WTC11 (cell line): ENCODE measurements around the gene COX6B2. TPM values are rescaled to one million over a fixed set of nuclear protein-coding genes. Genes with fewer than 3 reads are reported as not detected.

Experiments used
- ATAC-seq: fragments of 200-7000 bp; cut with Tn5 transposase; 2 replicates; pipeline ENCODE4 v1.10.0; 2021; ENCODE audit warnings: mild to moderate bottlenecking, moderate library complexity
- CTCF ChIA-PET: fragments of 300-600 bp; sonication (Branson Sonifier 250); formaldehyde crosslinking; loops from one replicate; lab custom pipeline; 2021; ENCODE audit warnings: antibody characterized with exemption; lab: Charles Lee
- POLR2A ChIA-PET: fragments of 350-600 bp; sonication (Branson Sonifier 250); formaldehyde crosslinking; loops from one replicate; lab custom pipeline; 2021; ENCODE audit warnings: antibody characterized with exemption; lab: Charles Lee
- DNase-seq: peaks from one replicate; pipeline ENCODE4 v3.0.0; 2021; ENCODE audit warnings: low spot score
- H3K27ac Mint-ChIP-seq: 2 replicates; pipeline ENCODE4 v1.8.0; 2021; ENCODE audit warnings: mixed read lengths
- H3K27me3 Mint-ChIP-seq: 2 replicates; pipeline ENCODE4 v1.8.0; 2021; ENCODE audit warnings: low read depth, mild to moderate bottlenecking, moderate library complexity, mixed read lengths
- H3K36me3 Mint-ChIP-seq: 2 replicates; pipeline ENCODE4 v1.8.0; 2021; ENCODE audit warnings: mixed read lengths
- H3K4me1 Mint-ChIP-seq: 2 replicates; pipeline ENCODE4 v1.8.0; 2022; ENCODE audit warnings: mixed read lengths
- H3K4me3 Mint-ChIP-seq: 2 replicates; pipeline ENCODE4 v1.8.0; 2021; ENCODE audit warnings: mild to moderate bottlenecking, moderate library complexity, mixed read lengths
- H3K9me3 Mint-ChIP-seq: 2 replicates; pipeline ENCODE4 v1.8.0; 2021; ENCODE audit warnings: mixed read lengths
- ELF4 ChIP-seq: sonication (generic); formaldehyde crosslinking; IDR thresholded peaks from 2 replicates; pipeline ENCODE4 v1.8.1; 2022; ENCODE audit warnings: low read depth, mild to moderate bottlenecking, moderate library complexity, missing genetic modification reagents
- EMX1 ChIP-seq: fragments of 250-450 bp; sonication (Bioruptor Pico); IDR thresholded peaks from 2 replicates; pipeline ENCODE4 v1.8.0; 2021; ENCODE audit warnings: mild to moderate bottlenecking
- FOXJ3 ChIP-seq: sonication (generic); formaldehyde crosslinking; IDR thresholded peaks from 2 replicates; pipeline ENCODE4 v1.9.0; 2021; ENCODE audit warnings: missing genetic modification reagents, mild to moderate bottlenecking, borderline replicate concordance
- FOXP1 ChIP-seq: sonication (generic); formaldehyde crosslinking; IDR thresholded peaks from 2 replicates; pipeline ENCODE4 v1.8.0; 2022; ENCODE audit warnings: missing genetic modification reagents, mild to moderate bottlenecking, moderate library complexity, borderline replicate concordance
- GTF2I ChIP-seq: fragments of 250-450 bp; sonication (Bioruptor Pico); conservative IDR thresholded peaks from 2 replicates; pipeline ENCODE4 v1.4.0; 2021; ENCODE audit warnings: mild to moderate bottlenecking
- JAZF1 ChIP-seq: fragments of 250-450 bp; sonication (Bioruptor Pico); IDR thresholded peaks from 2 replicates; pipeline ENCODE4 v1.9.0; 2021; ENCODE audit warnings: moderate library complexity, mild to moderate bottlenecking, inconsistent platforms
- JUN ChIP-seq: sonication (generic); formaldehyde crosslinking; IDR thresholded peaks from 2 replicates; pipeline ENCODE4 v1.8.0; 2023; ENCODE audit warnings: mild to moderate bottlenecking, missing genetic modification reagents
- MYBL2 ChIP-seq: sonication (generic); formaldehyde crosslinking; IDR thresholded peaks from 2 replicates; pipeline ENCODE4 v1.8.1; 2023; ENCODE audit warnings: mild to moderate bottlenecking, moderate library complexity, missing genetic modification reagents
- NFE2L1 ChIP-seq: sonication (generic); formaldehyde crosslinking; IDR thresholded peaks from 2 replicates; pipeline ENCODE4 v1.8.1; 2023; ENCODE audit warnings: missing genetic modification reagents
- NR1H2 ChIP-seq: sonication (generic); formaldehyde crosslinking; IDR thresholded peaks from 2 replicates; pipeline ENCODE4 v1.9.0; 2021; ENCODE audit warnings: mild to moderate bottlenecking, moderate library complexity, missing genetic modification reagents
- NR2C2 ChIP-seq: sonication (generic); formaldehyde crosslinking; IDR thresholded peaks from 2 replicates; pipeline ENCODE4 v1.8.0; 2022; ENCODE audit warnings: mild to moderate bottlenecking, missing genetic modification reagents
- SMAD3 ChIP-seq: sonication (generic); formaldehyde crosslinking; IDR thresholded peaks from 2 replicates; pipeline ENCODE4 v1.8.0; 2022; ENCODE audit warnings: missing genetic modification reagents, mild to moderate bottlenecking, borderline replicate concordance
- SP1 ChIP-seq: sonication (generic); formaldehyde crosslinking; conservative IDR thresholded peaks from 2 replicates; pipeline ENCODE4 v1.8.1; 2022; ENCODE audit warnings: missing genetic modification reagents
- TEAD4 ChIP-seq: sonication (generic); formaldehyde crosslinking; IDR thresholded peaks from 2 replicates; pipeline ENCODE4 v1.8.0; 2022; ENCODE audit warnings: mild to moderate bottlenecking, missing genetic modification reagents
- ZBTB21 ChIP-seq: sonication (generic); formaldehyde crosslinking; IDR thresholded peaks from 2 replicates; pipeline ENCODE4 v1.8.1; 2023; ENCODE audit warnings: mild to moderate bottlenecking, missing genetic modification reagents, borderline replicate concordance
- ZNF121 ChIP-seq: sonication (generic); formaldehyde crosslinking; IDR thresholded peaks from 2 replicates; pipeline ENCODE4 v1.8.0; 2023; ENCODE audit warnings: missing genetic modification reagents
- ZNF138 ChIP-seq: sonication (generic); formaldehyde crosslinking; conservative IDR thresholded peaks from 2 replicates; pipeline ENCODE4 v1.8.1; 2022; ENCODE audit warnings: mild to moderate bottlenecking, moderate library complexity, missing genetic modification reagents
- ZNF416 ChIP-seq: fragments of 250-450 bp; sonication (Bioruptor Pico); IDR thresholded peaks from 2 replicates; pipeline ENCODE4 v1.9.0; 2021; ENCODE audit warnings: mild to moderate bottlenecking, inconsistent platforms
- total RNA-seq: library from RNA; stranded (reverse); gene quantifications from 3 replicates; pipeline ENCODE4 v1.2.3, GENCODE V29; 2021
- TF ChIP-seq, protein P1 (sequence below): sonication (generic); formaldehyde crosslinking; IDR thresholded peaks from 2 replicates; pipeline ENCODE4 v1.8.1; 2022; ENCODE audit warnings: mild to moderate bottlenecking, moderate library complexity, missing genetic modification reagents
- TF ChIP-seq, protein P2 (sequence below): fragments of 200-600 bp; IDR thresholded peaks from 2 replicates; pipeline ENCODE4 v1.8.0; 2022; ENCODE audit warnings: antibody characterized with exemption
- TF ChIP-seq, protein P3 (sequence below): sonication (generic); formaldehyde crosslinking; IDR thresholded peaks from 2 replicates; pipeline ENCODE4 v1.8.1; 2022; ENCODE audit warnings: low read depth, mild to moderate bottlenecking, moderate library complexity, missing genetic modification reagents, borderline replicate concordance
- TF ChIP-seq, protein P4 (sequence below): sonication (generic); formaldehyde crosslinking; IDR thresholded peaks from 2 replicates; pipeline ENCODE4 v1.8.1; 2023; ENCODE audit warnings: mild to moderate bottlenecking, missing genetic modification reagents
- TF ChIP-seq, protein P5 (sequence below): sonication (generic); formaldehyde crosslinking; IDR thresholded peaks from 2 replicates; pipeline ENCODE4 v1.8.0; 2022; ENCODE audit warnings: mild to moderate bottlenecking, missing genetic modification reagents
- TF ChIP-seq, protein P6 (sequence below): fragments of 250-450 bp; sonication (Bioruptor Pico); IDR thresholded peaks from 2 replicates; pipeline ENCODE4 v2.1.2; 2022; ENCODE audit warnings: mild to moderate bottlenecking, moderate library complexity

Gene COX6B2
- total RNA-seq, 1 experiment from 2014 or later: 4.3 TPM

DNA sequence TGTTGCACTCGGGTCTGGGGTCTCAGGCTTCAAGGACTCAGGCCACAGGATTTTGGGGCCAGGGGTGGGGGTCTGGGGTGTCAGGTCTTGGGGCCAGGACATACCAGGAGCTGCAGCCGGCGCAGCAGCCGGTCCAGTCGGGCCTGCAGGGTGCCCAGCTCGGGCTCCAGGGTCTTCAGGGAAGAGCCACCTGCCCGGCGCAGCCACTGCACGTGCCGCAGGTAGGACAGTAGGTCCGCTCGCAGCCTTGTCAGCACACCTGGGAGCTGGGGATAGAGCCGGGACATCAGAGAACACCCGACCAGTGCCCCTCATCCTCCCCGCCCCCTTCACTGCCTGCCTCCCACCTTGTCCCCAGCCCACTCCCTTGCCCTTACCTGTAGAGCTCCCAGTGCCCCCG lies 13.6 kb upstream of the COX6B2 start (continued):
- TF ChIP-seq JUN (CRISPR knock-in tag) (no peak), SP1 (CRISPR knock-in tag) (no peak), NFE2L1 (CRISPR knock-in tag) (no peak), ZNF416 (no peak), JAZF1 (CRISPR knock-in tag) (no peak)
- TF ChIP-seq, protein P1, sequence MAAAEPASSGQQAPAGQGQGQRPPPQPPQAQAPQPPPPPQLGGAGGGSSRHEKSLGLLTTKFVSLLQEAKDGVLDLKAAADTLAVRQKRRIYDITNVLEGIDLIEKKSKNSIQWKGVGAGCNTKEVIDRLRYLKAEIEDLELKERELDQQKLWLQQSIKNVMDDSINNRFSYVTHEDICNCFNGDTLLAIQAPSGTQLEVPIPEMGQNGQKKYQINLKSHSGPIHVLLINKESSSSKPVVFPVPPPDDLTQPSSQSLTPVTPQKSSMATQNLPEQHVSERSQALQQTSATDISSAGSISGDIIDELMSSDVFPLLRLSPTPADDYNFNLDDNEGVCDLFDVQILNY (CRISPR knock-in tag): no peak
- TF ChIP-seq, protein P2, sequence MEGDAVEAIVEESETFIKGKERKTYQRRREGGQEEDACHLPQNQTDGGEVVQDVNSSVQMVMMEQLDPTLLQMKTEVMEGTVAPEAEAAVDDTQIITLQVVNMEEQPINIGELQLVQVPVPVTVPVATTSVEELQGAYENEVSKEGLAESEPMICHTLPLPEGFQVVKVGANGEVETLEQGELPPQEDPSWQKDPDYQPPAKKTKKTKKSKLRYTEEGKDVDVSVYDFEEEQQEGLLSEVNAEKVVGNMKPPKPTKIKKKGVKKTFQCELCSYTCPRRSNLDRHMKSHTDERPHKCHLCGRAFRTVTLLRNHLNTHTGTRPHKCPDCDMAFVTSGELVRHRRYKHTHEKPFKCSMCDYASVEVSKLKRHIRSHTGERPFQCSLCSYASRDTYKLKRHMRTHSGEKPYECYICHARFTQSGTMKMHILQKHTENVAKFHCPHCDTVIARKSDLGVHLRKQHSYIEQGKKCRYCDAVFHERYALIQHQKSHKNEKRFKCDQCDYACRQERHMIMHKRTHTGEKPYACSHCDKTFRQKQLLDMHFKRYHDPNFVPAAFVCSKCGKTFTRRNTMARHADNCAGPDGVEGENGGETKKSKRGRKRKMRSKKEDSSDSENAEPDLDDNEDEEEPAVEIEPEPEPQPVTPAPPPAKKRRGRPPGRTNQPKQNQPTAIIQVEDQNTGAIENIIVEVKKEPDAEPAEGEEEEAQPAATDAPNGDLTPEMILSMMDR: no peak

DNA sequence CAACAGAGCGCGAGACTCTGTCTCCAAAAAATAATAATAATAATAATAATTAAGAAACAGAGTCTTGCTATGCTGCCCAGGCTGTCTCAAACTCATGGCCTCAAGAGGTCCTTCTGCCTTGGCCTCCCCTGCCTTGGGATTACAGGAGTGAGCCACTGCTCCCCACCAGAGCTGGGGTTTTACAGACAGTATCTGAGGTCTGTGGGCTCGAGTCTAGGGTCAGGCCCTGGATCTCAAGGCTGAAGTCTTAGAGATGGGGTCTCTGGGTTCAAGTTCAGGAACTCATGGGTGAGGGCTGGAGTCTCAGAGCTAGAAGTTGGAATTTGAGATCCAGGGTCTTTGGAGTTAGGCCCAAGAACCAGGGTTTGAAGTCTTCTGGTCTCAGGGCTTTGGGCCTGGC lies 12.3 kb upstream of the COX6B2 start:
- H3K27ac Mint-ChIP-seq: no peak overlapping the region
- TF ChIP-seq ZNF138 (CRISPR knock-in tag): no peak
- TF ChIP-seq ZBTB21: no peak
- no peak for TF ChIP-seq EMX1 (CRISPR knock-in tag)
- ChIA-PET POLR2A (no interaction called here), CTCF (interaction anchor here (1.0 to 1.3 kb wide), 3 partner anchors 9 to 52 kb away, joined by 3 to 4 read pairs (median 3); no protein-coding TSS in a partner anchor)
- H3K4me1 Mint-ChIP-seq: peaks cover 7% of the 10 kb centered on the region
- no peaks in the 10 kb centered on the region for H3K36me3 Mint-ChIP-seq
- no peak for DNase-seq
- no peaks in the 10 kb centered on the region for H3K9me3 Mint-ChIP-seq
- H3K27me3 Mint-ChIP-seq: peaks cover 74% of the 10 kb centered on the region
- no peak overlapping the region for H3K4me3 Mint-ChIP-seq
- no peak for ATAC-seq

DNA sequence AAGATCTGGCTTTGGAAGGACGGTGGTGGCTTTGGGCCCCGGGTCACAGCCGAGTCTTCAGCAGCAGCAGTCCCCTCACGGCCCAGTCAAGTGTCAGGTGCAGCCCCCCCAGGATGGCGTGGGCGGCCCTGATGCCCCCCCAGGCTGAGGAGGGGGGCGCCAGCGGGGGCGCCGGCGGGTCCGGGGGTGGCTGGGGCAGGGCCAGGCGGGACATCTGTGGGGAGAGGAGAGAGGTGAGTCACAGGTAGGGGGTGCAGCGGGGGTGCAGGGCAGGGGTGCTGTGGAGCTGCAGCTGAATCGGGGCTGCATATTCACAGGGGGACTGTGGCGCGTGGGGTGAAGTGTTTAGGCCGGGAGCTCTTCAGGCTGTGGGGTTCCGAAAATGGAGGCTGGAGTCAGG lies 11.4 kb upstream of the COX6B2 start:
- CTCF ChIA-PET: interaction anchor here (1.0 to 1.3 kb wide), 4 partner anchors 10 to 52 kb away, joined by 3 to 4 read pairs (median 3); no protein-coding TSS in a partner anchor
- ATAC-seq (no peak), DNase-seq (no peak)
- H3K27me3 Mint-ChIP-seq: peaks cover 66% of the 10 kb centered on the region
- no peak overlapping the region for H3K4me3 Mint-ChIP-seq
- no peaks in the 10 kb centered on the region for H3K36me3 Mint-ChIP-seq
- H3K27ac Mint-ChIP-seq: no peak overlapping the region
- POLR2A ChIA-PET: no interaction called here
- TF ChIP-seq NR1H2 (CRISPR knock-in tag) (no peak), NR2C2 (CRISPR knock-in tag) (no peak), GTF2I (CRISPR knock-in tag) (no peak), ELF4 (CRISPR knock-in tag) (no peak), FOXP1 (CRISPR knock-in tag) (no peak), TEAD4 (CRISPR knock-in tag) (no peak), ZNF121 (CRISPR knock-in tag) (no peak), SMAD3 (CRISPR knock-in tag) (no peak), MYBL2 (CRISPR knock-in tag) (no peak), FOXJ3 (CRISPR knock-in tag) (no peak)
- TF ChIP-seq, protein P3, sequence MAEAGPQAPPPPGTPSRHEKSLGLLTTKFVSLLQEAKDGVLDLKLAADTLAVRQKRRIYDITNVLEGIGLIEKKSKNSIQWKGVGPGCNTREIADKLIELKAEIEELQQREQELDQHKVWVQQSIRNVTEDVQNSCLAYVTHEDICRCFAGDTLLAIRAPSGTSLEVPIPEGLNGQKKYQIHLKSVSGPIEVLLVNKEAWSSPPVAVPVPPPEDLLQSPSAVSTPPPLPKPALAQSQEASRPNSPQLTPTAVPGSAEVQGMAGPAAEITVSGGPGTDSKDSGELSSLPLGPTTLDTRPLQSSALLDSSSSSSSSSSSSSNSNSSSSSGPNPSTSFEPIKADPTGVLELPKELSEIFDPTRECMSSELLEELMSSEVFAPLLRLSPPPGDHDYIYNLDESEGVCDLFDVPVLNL (CRISPR knock-in tag): no peak
- TF ChIP-seq, protein P4, sequence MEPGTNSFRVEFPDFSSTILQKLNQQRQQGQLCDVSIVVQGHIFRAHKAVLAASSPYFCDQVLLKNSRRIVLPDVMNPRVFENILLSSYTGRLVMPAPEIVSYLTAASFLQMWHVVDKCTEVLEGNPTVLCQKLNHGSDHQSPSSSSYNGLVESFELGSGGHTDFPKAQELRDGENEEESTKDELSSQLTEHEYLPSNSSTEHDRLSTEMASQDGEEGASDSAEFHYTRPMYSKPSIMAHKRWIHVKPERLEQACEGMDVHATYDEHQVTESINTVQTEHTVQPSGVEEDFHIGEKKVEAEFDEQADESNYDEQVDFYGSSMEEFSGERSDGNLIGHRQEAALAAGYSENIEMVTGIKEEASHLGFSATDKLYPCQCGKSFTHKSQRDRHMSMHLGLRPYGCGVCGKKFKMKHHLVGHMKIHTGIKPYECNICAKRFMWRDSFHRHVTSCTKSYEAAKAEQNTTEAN (CRISPR knock-in tag): no peak
- TF ChIP-seq, protein P5, sequence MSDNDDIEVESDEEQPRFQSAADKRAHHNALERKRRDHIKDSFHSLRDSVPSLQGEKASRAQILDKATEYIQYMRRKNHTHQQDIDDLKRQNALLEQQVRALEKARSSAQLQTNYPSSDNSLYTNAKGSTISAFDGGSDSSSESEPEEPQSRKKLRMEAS (CRISPR knock-in tag): no peak
- TF ChIP-seq, protein P6, sequence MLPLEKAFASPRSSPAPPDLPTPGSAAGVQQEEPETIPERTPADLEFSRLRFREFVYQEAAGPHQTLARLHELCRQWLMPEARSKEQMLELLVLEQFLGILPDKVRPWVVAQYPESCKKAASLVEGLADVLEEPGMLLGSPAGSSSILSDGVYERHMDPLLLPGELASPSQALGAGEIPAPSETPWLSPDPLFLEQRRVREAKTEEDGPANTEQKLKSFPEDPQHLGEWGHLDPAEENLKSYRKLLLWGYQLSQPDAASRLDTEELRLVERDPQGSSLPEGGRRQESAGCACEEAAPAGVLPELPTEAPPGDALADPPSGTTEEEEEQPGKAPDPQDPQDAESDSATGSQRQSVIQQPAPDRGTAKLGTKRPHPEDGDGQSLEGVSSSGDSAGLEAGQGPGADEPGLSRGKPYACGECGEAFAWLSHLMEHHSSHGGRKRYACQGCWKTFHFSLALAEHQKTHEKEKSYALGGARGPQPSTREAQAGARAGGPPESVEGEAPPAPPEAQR (CRISPR knock-in tag): no peak
- TF ChIP-seq, all 79 proteins: peak for 0
- Mint-ChIP-seq H3K9me3 (no peaks in the 10 kb centered on the region), H3K4me1 (peaks cover 7% of the 10 kb centered on the region)
